Ovary (tissue), 9 donors: ENCODE results near the gene VSIG4. TPM values are rescaled to one million over a fixed set of nuclear protein-coding genes. Genes with fewer than 3 reads are reported as not detected.

ENCODE experiments used
- DNase-seq, 5 donors: peaks; one replicate each; pipeline ENCODE4 v3.0.0-alpha.2; 2019 to 2020
- H3K27ac ChIP-seq, 2 donors: fragments of 200-600 bp; one replicate each; pipeline versions ENCODE4 v1.5.1 to v1.8.0; 2019 to 2022
- H3K27me3 ChIP-seq: fragments of 200-600 bp; one replicate; pipeline ENCODE4 v1.8.0; 2022
- H3K36me3 ChIP-seq: fragments of 200-600 bp; sonication (generic); one replicate; pipeline ENCODE4 v1.5.1; 2019
- H3K4me1 ChIP-seq: one replicate; pipeline ENCODE4 v1.8.1; 2013; ENCODE audit warnings: mild to moderate bottlenecking, moderate library complexity; ENCODE audit not compliant: insufficient read depth
- H3K4me3 ChIP-seq: fragments of 200-600 bp; sonication (generic); one replicate; pipeline ENCODE4 v1.5.1; 2017
- H3K9me3 ChIP-seq, 2 donors: fragments of 200-600 bp in 1 of 2; sonication (generic) in 1 of 2; one replicate each; pipeline versions ENCODE4 v1.5.1 to v1.8.1; 2013 to 2019; ENCODE audit warnings: mild to moderate bottlenecking in 1 of 2, moderate library complexity in 1 of 2
- CTCF ChIP-seq, 3 donors: fragments of 450-650 bp in 2 of 3; fragments of 200-600 bp in 1 of 3; IDR thresholded peaks; one replicate each; pipeline versions ENCODE4 v1.5.1 to v1.8.0; 2016 to 2022; ENCODE audit warnings: antibody characterized with exemption in 3 of 3, mild to moderate bottlenecking in 1 of 3
- EP300 ChIP-seq: sonication (generic); formaldehyde crosslinking; IDR thresholded peaks from one replicate; pipeline ENCODE4 v1.6.1; 2017; ENCODE audit warnings: antibody characterized with exemption
- POLR2A ChIP-seq: fragments of 450-650 bp; IDR thresholded peaks from one replicate; pipeline ENCODE4 v1.6.1; 2017; ENCODE audit warnings: antibody characterized with exemption, mild to moderate bottlenecking, moderate library complexity
- WGBS, 3 donors: extraction: QIAGEN DNeasy Blood & Tissue Kit in 1 of 3; methylation state at CpG; one replicate each; pipeline versions ENCODE4 v1.1.5 to v1.1.7; 2013 to 2017; 5-methylcytosine and 5-hydroxymethylcytosine counted together
- intact Hi-C, 4 donors: fragments of 100-400 bp; cut with DNase I; formaldehyde crosslinking; loops; one replicate each; pipeline versions ENCODE4 v1.11.0 to v1.15.1; 2022 to 2023
- polyA plus RNA-seq, 2 donors: library from polyadenylated mRNA; stranded (reverse); fragments of 200-250 nt in 1 of 2; fragments of 350-450 nt in 1 of 2; fragmentation: Illumina TruSeq in 1 of 2; extraction: RNeasy Lipid Tissue Mini Kit (QIAGEN cat#74804) in 1 of 2; gene quantifications; one replicate each; pipeline ENCODE4 v1.2.3, GENCODE V29; 2013 to 2014
- total RNA-seq, 7 donors: library from RNA; depleted of rRNA in 2 of 7; stranded (reverse); fragments of >200 nt in 2 of 7; fragmentation: NEBNext Ultra II Directional in 3 of 7; extraction: Animal tissue kit (Norgen Biotek cat#: 25700) in 3 of 7; gene quantifications; one replicate each; pipeline versions ENCODE4 v1.1.0 to v1.2.4, GENCODE V29; 2016 to 2023
- donor health status: DM: no; HTN: no; CAD: no; lungs with moderate emphysema.
- donor health status: DM: no; HTN: no; CAD: no.
- donor health status: Bipolar disorder and iron deficiency.
- donor health status: DM: yes; HTN: yes; CAD: no.
- donor health status: DM: no; HTN: no; CAD: no.
- donor health status: DM: yes; HTN: yes; CAD: no.

Gene VSIG4
- total and polyA plus RNA-seq, 9 donors: 4.4 to 92.5 (median 30.3) TPM

GRCh38 chrX:66050140-66050569 lies 10.3 kb upstream of the VSIG4 start:
- no peaks in the 10 kb centered on the region for H3K9me3 ChIP-seq
- intact Hi-C loops: no loop called here
- H3K27me3 ChIP-seq: no peaks in the 10 kb centered on the region
- no peak for TF ChIP-seq EP300
- TF ChIP-seq CTCF (IDR thresholded peaks at IDR 0.05): no peak
- no peak for TF ChIP-seq POLR2A
- H3K36me3 ChIP-seq: no peaks in the 10 kb centered on the region
- WGBS, 3 donors: 31 to 59% (median 52%) methylated on average over 1 of the region's 1 CpG
- DNase-seq: no peak
- H3K27ac ChIP-seq: no peak overlapping the region
- no peak overlapping the region for H3K4me3 ChIP-seq
- no peaks in the 10 kb centered on the region for H3K4me1 ChIP-seq

GRCh38 chrX:66049056-66049455 lies 9.2 kb upstream of the VSIG4 start:
- intact Hi-C loops: no loop called here
- Histone ChIP-seq H3K9me3 (no peaks in the 10 kb centered on the region), H3K27ac (no peak overlapping the region), H3K36me3 (no peaks in the 10 kb centered on the region), H3K27me3 (no peaks in the 10 kb centered on the region), H3K4me1 (no peaks in the 10 kb centered on the region), H3K4me3 (no peak overlapping the region)
- TF ChIP-seq POLR2A (no peak), EP300 (no peak), CTCF (IDR thresholded peaks at IDR 0.05) (no peak)
- WGBS, 3 donors: 71 to 81% (median 72%) methylated on average over 2 of the region's 2 CpGs
- no peak for DNase-seq

GRCh38 chrX:66046612-66047235 lies 6.8 kb upstream of the VSIG4 start:
- intact Hi-C loops: no loop called here
- no peak overlapping the region for H3K27ac ChIP-seq
- DNase-seq: no peak
- H3K4me1 ChIP-seq: no peaks in the 10 kb centered on the region
- H3K4me3 ChIP-seq: no peak overlapping the region
- no peaks in the 10 kb centered on the region for H3K9me3 ChIP-seq
- no peak for TF ChIP-seq EP300
- no peak for TF ChIP-seq POLR2A
- TF ChIP-seq CTCF (IDR thresholded peaks at IDR 0.05): no peak
- 47 to 59% (median 48%) methylated on average over 2 of the region's 2 CpGs for WGBS, 3 donors
- no peaks in the 10 kb centered on the region for H3K27me3 ChIP-seq
- no peaks in the 10 kb centered on the region for H3K36me3 ChIP-seq

- Histone ChIP-seq H3K4me3 (no peak overlapping the region), H3K4me1 (no peaks in the 10 kb centered on the region), H3K27me3 (no peaks in the 10 kb centered on the region), H3K27ac (no peak overlapping the region), H3K9me3 (no peaks in the 10 kb centered on the region), H3K36me3 (no peaks in the 10 kb centered on the region)
- TF ChIP-seq POLR2A (no peak), CTCF (IDR thresholded peaks at IDR 0.05) (no peak), EP300 (no peak)
- intact Hi-C loops: no loop called here
- DNase-seq: no peak
These were observed 6.0 kb upstream of the VSIG4 start for GRCh38 chrX:66045894-66046293.
